H1 (cell line): ENCODE measurements around the gene PTCD3. TPM values are rescaled to one million over a fixed set of nuclear protein-coding genes. Genes with fewer than 3 reads are reported as not detected.

Experiments
- CTCF ChIA-PET: fragments of 300-600 bp; sonication (Branson Sonifier 250); formaldehyde crosslinking; loops from one replicate; lab custom pipeline; 2021; ENCODE audit not compliant: partially characterized antibody; lab: Charles Lee
- POLR2A ChIA-PET: fragments of 300-600 bp; sonication (Branson Sonifier 250); formaldehyde crosslinking; loops from one replicate; lab custom pipeline; 2021; ENCODE audit warnings: inconsistent platforms; ENCODE audit not compliant: partially characterized antibody; lab: Charles Lee
- DNase-seq, 2 experiments: peaks; one replicate each; pipeline versions ENCODE4 v3.0.0 to v3.0.0-alpha.2; 2010 to 2022; ENCODE audit warnings: low spot score in 2 of 2, low read depth in 1 of 2, mixed read lengths in 1 of 2
- FAIRE-seq: peaks from 2 replicates; lab custom pipeline; 2011; peaks lifted over from hg19 to GRCh38; lab: Jason Lieb, UNC
- H2AFZ ChIP-seq: 2 replicates; pipeline ENCODE4 v1.8.1; 2012; ENCODE audit warnings: low read length, inconsistent platforms
- H2AK5ac ChIP-seq: 2 replicates; pipeline ENCODE4 v1.6.1; 2013; ENCODE audit warnings: low read depth, low read length
- H2BK120ac ChIP-seq: replicated peaks from 2 replicates; pipeline ENCODE3; 2013; ENCODE audit warnings: low read depth, low read length, inconsistent platforms
- H2BK12ac ChIP-seq: 2 replicates; pipeline ENCODE4 v1.6.1; 2013; ENCODE audit warnings: low read depth, low read length
- H2BK15ac ChIP-seq: 2 replicates; pipeline ENCODE4 v1.6.1; 2013; ENCODE audit warnings: low read length
- H2BK20ac ChIP-seq: 2 replicates; pipeline ENCODE4 v1.6.1; 2013; ENCODE audit warnings: low read length
- H2BK5ac ChIP-seq: 2 replicates; pipeline ENCODE4 v1.6.1; 2013; ENCODE audit warnings: low read depth, low read length
- H3K14ac ChIP-seq: 2 replicates; pipeline ENCODE4 v1.6.1; 2013; ENCODE audit warnings: inconsistent platforms; ENCODE audit not compliant: insufficient read length
- H3K18ac ChIP-seq: 2 replicates; pipeline ENCODE4 v1.6.1; 2013; ENCODE audit warnings: low read length; ENCODE audit errors: extremely low read depth
- H3K23ac ChIP-seq: 2 replicates; pipeline ENCODE4 v1.6.1; 2013; ENCODE audit warnings: inconsistent platforms; ENCODE audit not compliant: insufficient read length
- H3K23me2 ChIP-seq: 2 replicates; pipeline ENCODE4 v1.6.1; 2013; ENCODE audit warnings: low read depth, low read length
- H3K27ac ChIP-seq: 2 replicates; pipeline ENCODE4 v1.6.1; 2011; ENCODE audit warnings: low read depth, low read length, inconsistent platforms
- H3K27me3 ChIP-seq, 4 experiments: replicated peaks in 1 of 4; 1 replicate in 1 of 4; 2 replicates in 3 of 4; pipeline versions ENCODE4 v1.6.1 to v1.8.1; 2011 to 2013; ENCODE audit warnings: low read length in 3 of 4, mild to moderate bottlenecking in 3 of 4, inconsistent platforms in 2 of 4, mixed read lengths in 2 of 4, moderate library complexity in 1 of 4; ENCODE audit not compliant: control insufficient read depth in 3 of 4, insufficient read depth in 3 of 4; ENCODE audit errors: extremely low read depth in 1 of 4
- H3K36me3 ChIP-seq, 4 experiments: 2 replicates each; pipeline versions ENCODE4 v1.6.1 to v1.8.1; 2011 to 2013; ENCODE audit warnings: mild to moderate bottlenecking in 4 of 4, low read length in 3 of 4, moderate library complexity in 2 of 4, control low read depth in 1 of 4, inconsistent platforms in 1 of 4; ENCODE audit not compliant: insufficient read depth in 4 of 4, control insufficient read depth in 2 of 4
- H3K4ac ChIP-seq: replicated peaks from 2 replicates; pipeline ENCODE3; 2013; ENCODE audit warnings: low read length, low read depth, mixed read lengths, inconsistent platforms; ENCODE audit not compliant: insufficient read length
- H3K4me1 ChIP-seq, 4 experiments: replicated peaks in 1 of 4; 1 replicate in 1 of 4; 2 replicates in 3 of 4; pipeline versions ENCODE4 v1.6.1 to v1.8.1; 2011 to 2013; ENCODE audit warnings: low read length in 3 of 4, inconsistent platforms in 2 of 4, mixed read lengths in 1 of 4; ENCODE audit not compliant: insufficient read depth in 4 of 4, control insufficient read depth in 3 of 4
- H3K4me2 ChIP-seq, 2 experiments: 2 replicates each; pipeline versions ENCODE4 v1.6.1 to v1.8.1; 2011 to 2013; ENCODE audit warnings: low read depth in 2 of 2, low read length in 2 of 2, control low read depth in 1 of 2, inconsistent platforms in 1 of 2, mild to moderate bottlenecking in 1 of 2; ENCODE audit not compliant: insufficient read depth in 1 of 2
- H3K4me3 ChIP-seq, 4 experiments: fragments of 200-600, 300-600 bp in 1 of 4; sonication (generic), shearing (Covaris generic), sonication (Bioruptor Twin) in 1 of 4; 2 replicates each; pipeline versions ENCODE4 v1.5.1 to v1.8.1; 2011 to 2016; ENCODE audit warnings: low read length in 4 of 4, low read depth in 3 of 4, control low read depth in 2 of 4, inconsistent platforms in 2 of 4, mild to moderate bottlenecking in 2 of 4, mixed read lengths in 1 of 4, moderate library complexity in 1 of 4; ENCODE audit not compliant: insufficient read depth in 2 of 4; ENCODE audit errors: extremely low read depth in 1 of 4
- H3K56ac ChIP-seq: replicated peaks from 2 replicates; pipeline ENCODE3; 2013; ENCODE audit warnings: low read depth, mild to moderate bottlenecking, mixed read lengths, low read length, inconsistent platforms; ENCODE audit not compliant: insufficient read length
- H3K79me1 ChIP-seq: 2 replicates; pipeline ENCODE4 v1.6.1; 2013; ENCODE audit warnings: low read depth, low read length, control low read depth
- H3K79me2 ChIP-seq, 2 experiments: 2 replicates each; pipeline versions ENCODE4 v1.6.1 to v1.8.1; 2012 to 2013; ENCODE audit warnings: low read length in 2 of 2, mild to moderate bottlenecking in 2 of 2, inconsistent platforms in 1 of 2; ENCODE audit not compliant: insufficient read depth in 2 of 2, control insufficient read depth in 1 of 2
- H3K9ac ChIP-seq, 4 experiments: replicated peaks in 1 of 4; 1 replicate in 1 of 4; 2 replicates in 3 of 4; pipeline versions ENCODE4 v1.6.1 to v1.8.1; 2011 to 2013; ENCODE audit warnings: low read depth in 3 of 4, low read length in 3 of 4, control low read depth in 2 of 4, mild to moderate bottlenecking in 2 of 4, moderate library complexity in 2 of 4, inconsistent platforms in 1 of 4; ENCODE audit errors: extremely low read depth in 1 of 4
- H3K9me3 ChIP-seq, 2 experiments: 2 replicates each; pipeline versions ENCODE4 v1.6.1 to v1.8.1; 2012 to 2013; ENCODE audit warnings: mild to moderate bottlenecking in 2 of 2, moderate library complexity in 2 of 2, control low read depth in 1 of 2, inconsistent platforms in 1 of 2, low read depth in 1 of 2, low read length in 1 of 2, mixed read lengths in 1 of 2; ENCODE audit not compliant: insufficient read depth in 2 of 2
- H4K20me1 ChIP-seq, 2 experiments: replicated peaks in 1 of 2; 2 replicates each; pipeline versions ENCODE3 to v1.8.1; 2011 to 2013; ENCODE audit warnings: inconsistent platforms in 2 of 2, low read length in 2 of 2, mild to moderate bottlenecking in 1 of 2; ENCODE audit not compliant: insufficient read depth in 2 of 2, control insufficient read depth in 1 of 2
- H4K5ac ChIP-seq: 2 replicates; pipeline ENCODE4 v1.6.1; 2013; ENCODE audit warnings: low read length, low read depth, mixed read lengths, inconsistent platforms; ENCODE audit not compliant: insufficient read length
- H4K8ac ChIP-seq: 2 replicates; pipeline ENCODE4 v1.8.0; 2013; ENCODE audit warnings: mild to moderate bottlenecking, moderate library complexity, low read length, inconsistent platforms; ENCODE audit not compliant: insufficient read depth; ENCODE audit errors: extremely low read depth
- H4K91ac ChIP-seq: replicated peaks from 2 replicates; pipeline ENCODE3; 2013; ENCODE audit warnings: low read length, mixed read lengths, inconsistent platforms; ENCODE audit not compliant: insufficient read length
- YY1 ChIP-seq: IDR thresholded peaks from 2 replicates; pipeline ENCODE4 v1.6.1; 2011; ENCODE audit warnings: low read depth, mild to moderate bottlenecking, low read length
- WGBS, 2 experiments: shearing (Covaris generic) in 1 of 2; methylation state at CpG; one replicate each; pipeline versions ENCODE4 v1.1.6 to v1.1.7; 2013 to 2015; ENCODE audit warnings: low lambda C conversion rate in 2 of 2, mixed read lengths in 2 of 2, inconsistent platforms in 1 of 2, low coverage in 1 of 2, missing lambda C conversion rate in 1 of 2; ENCODE audit not compliant: insufficient replicate concordance in 2 of 2, insufficient coverage in 1 of 2, insufficient read length in 1 of 2; ENCODE audit errors: extremely low coverage in 1 of 2, missing lambda C conversion rate in 1 of 2; 5-methylcytosine and 5-hydroxymethylcytosine counted together
- polyA plus RNA-seq, 7 experiments: library from polyadenylated mRNA; depleted of rRNA in 3 of 7; stranded (reverse) in 5 of 7; unstranded in 2 of 7; fragments of >200 nt in 5 of 7; fragments of 200-250 nt in 2 of 7; gene quantifications; 1 replicate in 5 of 7; 2 replicates in 1 of 7; 4 replicates in 1 of 7; pipeline versions ENCODE4 v1.2.1 to v1.2.3, GENCODE V29; 2011 to 2013; ENCODE audit warnings: missing spikeins in 2 of 7, mixed read lengths in 2 of 7
- total RNA-seq: library from RNA; stranded (reverse); fragmentation: NEBNext Ultra II Directional; extraction: Animal tissue kit (Norgen Biotek cat#: 25700); gene quantifications from 2 replicates; pipeline ENCODE4 v1.2.1, GENCODE V29; 2021

PTCD3 gene
- total and polyA plus RNA-seq, 2 of the 8 experiments (the other 6 are each of a cell fraction or from before 2014, with no cell fraction given): 64.3 to 192 TPM

- no peak for FAIRE-seq
- CTCF ChIA-PET: no interaction called here
- TF ChIP-seq YY1: no peak
Measured at GRCh38 chr2:86073225-86073624, 32.8 kb upstream of the PTCD3 start.

More at GRCh38 chr2:86073225-86073624, 32.8 kb upstream of the PTCD3 start:
- Histone ChIP-seq H3K23ac (no peak overlapping the region), H3K4ac (no peak overlapping the region), H2BK120ac (no peak overlapping the region), H2BK20ac (no peak overlapping the region), H4K20me1 (peaks cover 0 to 8% of the 10 kb centered on the region in 2 experiments), H2AK5ac (no peak overlapping the region), H2BK12ac (no peak overlapping the region), H3K79me2 (no peaks in the 10 kb centered on the region), H4K91ac (no peak overlapping the region), H2AFZ (no peak overlapping the region), H3K4me3 (no peak overlapping the region), H3K18ac (no peak overlapping the region), H3K79me1 (no peaks in the 10 kb centered on the region), H4K8ac (no peak overlapping the region), H4K5ac (no peak overlapping the region), H3K4me1 (no peaks in the 10 kb centered on the region), H3K9me3 (no peaks in the 10 kb centered on the region), H3K9ac (no peak overlapping the region), H3K36me3 (peaks cover 24 to 85% (median 74%) of the 10 kb centered on the region in 4 experiments), H3K4me2 (no peak overlapping the region), H2BK5ac (no peak overlapping the region), H2BK15ac (no peak overlapping the region), H3K23me2 (no peaks in the 10 kb centered on the region), H3K14ac (no peak overlapping the region), H3K56ac (no peak overlapping the region), H3K27ac (no peak overlapping the region), H3K27me3 (no peaks in the 10 kb centered on the region)
- DNase-seq: no peak
- WGBS, 2 experiments: 100% methylated on average over 1 of the region's 1 CpG; no CpG with 5 or more reads in 1 of the 2 experiments
- POLR2A ChIA-PET: no interaction called here
